Heart right ventricle (tissue), 16 donors: ENCODE results near the gene ROMO1. TPM values are rescaled to one million over a fixed set of nuclear protein-coding genes. Genes with fewer than 3 reads are reported as not detected.
A peak's percentile ranks its signal among the peaks of the same experiment; 100 is the strongest.
"Not testable (repeated sequence)": the region's sequence is repeated elsewhere in the genome, so short reads cannot be mapped to it uniquely, and the experiment has no call there.

ENCODE experiments used
- ATAC-seq, 8 donors: fragments of 200-7000 bp; cut with Tn5 transposase; one replicate each; pipeline ENCODE4 v1.9.1; 2020; ENCODE audit warnings: mild to moderate bottlenecking in 8 of 8, moderate library complexity in 8 of 8, moderate number of reproducible peaks in 1 of 8
- DNase-seq, 2 donors: peaks; one replicate each; pipeline ENCODE4 v3.0.0-alpha.2; 2020
- H3K27ac ChIP-seq, 10 donors: fragments of 200-600 bp; sonication (generic) in 2 of 10; one replicate each; pipeline versions ENCODE4 v1.5.0 to v1.8.0; 2020 to 2022; ENCODE audit warnings: mild to moderate bottlenecking in 3 of 10
- H3K27me3 ChIP-seq, 7 donors: fragments of 200-600 bp; one replicate each; pipeline ENCODE4 v1.8.0; 2021 to 2022; ENCODE audit warnings: mild to moderate bottlenecking in 2 of 7
- H3K36me3 ChIP-seq, 9 donors: fragments of 200-600 bp; sonication (generic) in 1 of 9; one replicate each; pipeline versions ENCODE4 v1.5.0 to v1.8.0; 2020 to 2022; ENCODE audit warnings: mild to moderate bottlenecking in 2 of 9
- H3K4me1 ChIP-seq, 9 donors: fragments of 200-600 bp; sonication (generic) in 1 of 9; one replicate each; pipeline versions ENCODE4 v1.5.0 to v1.8.0; 2020 to 2022; ENCODE audit warnings: mild to moderate bottlenecking in 4 of 9
- H3K4me3 ChIP-seq, 10 donors: fragments of 200-600 bp; sonication (generic) in 2 of 10; one replicate each; pipeline versions ENCODE4 v1.5.0 to v1.8.0; 2020 to 2022; ENCODE audit warnings: mild to moderate bottlenecking in 7 of 10, moderate library complexity in 2 of 10
- H3K9me3 ChIP-seq, 11 donors: fragments of 200-600 bp in 10 of 11; sonication (generic) in 2 of 11; one replicate each; pipeline versions ENCODE4 v1.5.0 to v1.8.0; 2013 to 2022; ENCODE audit warnings: mild to moderate bottlenecking in 2 of 11, control low read depth in 1 of 11, moderate library complexity in 1 of 11
- WGBS, 2 donors: extraction: QIAGEN DNeasy Blood & Tissue Kit; methylation state at CpG; one replicate each; pipeline ENCODE4 v1.1.7; 2013; ENCODE audit warnings: inconsistent platforms in 1 of 2; 5-methylcytosine and 5-hydroxymethylcytosine counted together
- intact Hi-C, 10 donors: fragments of 100-400 bp; cut with DNase I; formaldehyde crosslinking; loops; one replicate each; pipeline versions ENCODE4 v1.11.1 to v1.14.2; 2022
- polyA plus RNA-seq, 2 donors: library from polyadenylated mRNA; stranded (reverse); fragments of 200-250 nt; gene quantifications; one replicate each; pipeline ENCODE4 v1.2.3, GENCODE V29; 2013
- total RNA-seq, 10 donors: library from RNA; stranded (reverse); fragmentation: NEBNext Ultra II Directional in 3 of 10; extraction: Animal tissue kit (Norgen Biotek cat#: 25700) in 3 of 10; gene quantifications; one replicate each; pipeline versions ENCODE4 v1.2.1 to v1.2.4, GENCODE V29; 2021 to 2023
- TF ChIP-seq, protein P1 (sequence below), 9 donors: fragments of 200-600 bp; sonication (generic) in 2 of 9; IDR thresholded peaks; one replicate each; pipeline versions ENCODE4 v1.5.0 to v1.8.0; 2021 to 2022; ENCODE audit warnings: antibody characterized with exemption in 9 of 9, mild to moderate bottlenecking in 5 of 9, moderate library complexity in 1 of 9
- donor health status: Arrhythmogenic right ventricular cardiomyopathy.
- donor health status: ischemic (EF 13 %, LVEDD 7.1; RV severe dilation, severe dysfunction).
- donor health status: healthy with polysubstance abuse.
- donor health status: DM: no; HTN: yes; CAD: no.
- donor health status: DM: no; HTN: no; CAD: no.
- donor health status: ischemic (EF 25% LVEDD 6.9; RV normal size, moderate dysfunction).
- donor health status: ischemic (EF 25% LVEDD 5.7; RV mildly dilated, moderate dysfunction).
- donor health status: healthy.
- donor health status: DM: yes; HTN: yes; CAD: no.
- donor health status: Ischemic cardiomyopathy.
- donor health status: ischemic (EF 35%, LVEDD 5.7; RV mildly dilated, moderate dysfunction).
- donor health status: nonischemic (EF 11% LVEDD 7.7; RV severe dilation, severe dysfunction).
- donor health status: DM: yes; HTN: yes; CAD: no.
- donor health status: PGD.
- donor health status: ischemic (EF 29% LVEDD 5.4; RV normal size, mild dysfunction).
- donor health status: nonischemic (EF 23%, LVEDD 6.1; RV moderate dilation, normal function).

Gene ROMO1
- total and polyA plus RNA-seq, 12 donors, result 128 to 734 (median 161) TPM

DNA sequence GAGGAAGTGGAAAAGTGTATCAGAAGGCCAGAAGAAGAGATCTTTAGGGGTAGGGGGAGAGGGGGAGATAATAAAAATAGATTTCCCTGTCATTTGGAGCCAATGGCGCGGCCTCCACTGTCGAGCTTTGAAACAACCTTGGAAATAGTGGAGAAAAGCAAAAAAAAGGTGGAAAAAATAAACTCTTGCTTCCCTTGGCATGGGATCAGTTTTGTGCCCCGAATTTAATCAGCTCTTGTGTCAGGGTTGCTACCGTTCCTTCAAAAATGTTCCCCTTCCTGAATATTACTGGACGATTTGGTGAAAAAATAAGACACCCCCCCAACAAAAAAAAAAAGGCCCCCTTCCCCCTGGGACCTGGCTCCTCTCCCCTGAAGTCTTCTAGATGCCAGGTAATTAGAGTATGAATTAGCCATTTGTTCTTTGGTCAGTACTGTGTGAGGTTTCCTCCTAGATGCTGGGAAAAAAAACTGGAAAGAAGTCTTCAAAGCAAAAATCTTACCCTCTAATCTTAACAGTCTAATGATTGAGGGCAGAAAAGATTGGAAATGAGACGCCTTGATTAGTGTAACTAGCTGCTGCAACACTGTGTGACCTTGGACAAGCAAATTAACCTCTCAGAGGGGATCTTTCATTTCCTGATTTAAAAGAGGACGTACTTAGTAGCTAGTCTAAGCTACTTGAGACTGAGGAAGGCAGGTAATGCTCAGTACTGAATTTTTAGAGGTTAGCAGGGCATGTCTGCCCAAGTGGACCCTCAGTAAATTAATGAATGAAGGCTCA is 43.7 kb downstream of the ROMO1 start:
- Histone ChIP-seq H3K27me3 (no peaks in the 10 kb centered on the region), H3K4me3 (peak overlapping the region; percentile 41 to 97 (median 74)), H3K9me3 (no peaks in the 10 kb centered on the region), H3K36me3 (peaks cover 0 to 30% (median 19%) of the 10 kb centered on the region in 9 donors), H3K4me1 (peaks cover 3 to 52% (median 39%) of the 10 kb centered on the region in 9 donors), H3K27ac (peak overlapping the region; percentile 86 to 100 (median 97))
- DNase-seq (no peak), ATAC-seq (no peak)
- 2 to 3% methylated on average over 8 of the region's 8 CpGs for WGBS, 2 donors
- intact Hi-C loops, result loop anchor here in 7 of 10 donors (1.0 to 5.0 kb wide), 9 partner anchors 26 to 142 kb away; partner anchors contain the start of gene PHF20 (in 1 of the 7)
- TF ChIP-seq, protein P1, sequence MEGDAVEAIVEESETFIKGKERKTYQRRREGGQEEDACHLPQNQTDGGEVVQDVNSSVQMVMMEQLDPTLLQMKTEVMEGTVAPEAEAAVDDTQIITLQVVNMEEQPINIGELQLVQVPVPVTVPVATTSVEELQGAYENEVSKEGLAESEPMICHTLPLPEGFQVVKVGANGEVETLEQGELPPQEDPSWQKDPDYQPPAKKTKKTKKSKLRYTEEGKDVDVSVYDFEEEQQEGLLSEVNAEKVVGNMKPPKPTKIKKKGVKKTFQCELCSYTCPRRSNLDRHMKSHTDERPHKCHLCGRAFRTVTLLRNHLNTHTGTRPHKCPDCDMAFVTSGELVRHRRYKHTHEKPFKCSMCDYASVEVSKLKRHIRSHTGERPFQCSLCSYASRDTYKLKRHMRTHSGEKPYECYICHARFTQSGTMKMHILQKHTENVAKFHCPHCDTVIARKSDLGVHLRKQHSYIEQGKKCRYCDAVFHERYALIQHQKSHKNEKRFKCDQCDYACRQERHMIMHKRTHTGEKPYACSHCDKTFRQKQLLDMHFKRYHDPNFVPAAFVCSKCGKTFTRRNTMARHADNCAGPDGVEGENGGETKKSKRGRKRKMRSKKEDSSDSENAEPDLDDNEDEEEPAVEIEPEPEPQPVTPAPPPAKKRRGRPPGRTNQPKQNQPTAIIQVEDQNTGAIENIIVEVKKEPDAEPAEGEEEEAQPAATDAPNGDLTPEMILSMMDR (IDR thresholded peaks at IDR 0.05), result no peak

DNA sequence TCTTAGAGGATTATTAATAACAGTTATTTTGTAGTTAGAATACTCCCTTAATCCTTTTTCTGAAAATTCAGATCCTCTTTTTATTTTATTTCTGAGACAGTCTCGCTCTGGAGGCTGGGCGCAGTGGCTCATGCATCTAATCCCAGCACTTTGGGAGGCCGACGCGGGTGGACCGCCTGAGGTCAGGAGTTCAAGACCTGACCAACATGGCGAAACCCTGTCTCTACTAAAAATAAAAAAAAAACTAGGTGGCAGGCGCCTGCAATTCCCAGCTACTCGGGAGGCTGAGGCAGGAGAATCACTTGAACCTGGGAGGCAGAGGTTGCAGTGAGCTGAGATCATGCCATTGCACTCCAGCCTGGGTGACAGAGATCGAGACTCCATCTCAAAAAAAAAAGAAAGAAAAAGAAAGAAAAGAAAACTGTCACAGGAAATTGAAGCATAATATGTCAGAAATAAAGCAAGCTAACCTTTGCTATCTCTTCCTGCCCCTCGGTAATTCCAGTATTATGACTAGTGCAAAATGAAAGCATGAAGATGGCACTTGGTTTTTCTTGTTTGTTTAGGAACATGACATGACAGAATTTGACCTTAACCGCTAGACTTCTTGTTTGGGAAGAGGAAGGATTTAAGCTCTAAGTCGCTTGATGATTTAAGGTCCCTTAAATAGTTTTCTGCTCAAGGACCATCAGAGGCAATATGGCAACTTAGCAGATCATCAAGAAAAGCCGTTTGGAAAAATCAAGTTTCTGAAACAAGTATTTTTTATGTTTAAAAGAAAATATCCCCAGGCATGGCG is 44.7 kb downstream of the ROMO1 start:
- TF ChIP-seq, protein P1 (IDR thresholded peaks at IDR 0.05), result no peak
- intact Hi-C loops, result loop anchor here in 6 of 10 donors (2.0 to 5.0 kb wide), 7 partner anchors 25 to 141 kb away; partner anchors contain the start of gene PHF20 (in 1 of the 6)
- DNase-seq, result no peak
- peaks cover 0 to 20% (median 10%) of the 10 kb centered on the region in 9 donors for H3K36me3 ChIP-seq
- H3K4me3 ChIP-seq, result peak overlapping the region in 5 of 10 donors; percentile 6 to 89 (median 83)
- H3K9me3 ChIP-seq, result no peaks in the 10 kb centered on the region
- H3K4me1 ChIP-seq, result peaks cover 3 to 42% (median 29%) of the 10 kb centered on the region in 9 donors
- no peak for ATAC-seq
- WGBS, 2 donors, result 75 to 79% methylated on average over 15 of the region's 15 CpGs
- H3K27ac ChIP-seq, result peak overlapping the region; percentile 86 to 100 (median 97)
- no peaks in the 10 kb centered on the region for H3K27me3 ChIP-seq

DNA sequence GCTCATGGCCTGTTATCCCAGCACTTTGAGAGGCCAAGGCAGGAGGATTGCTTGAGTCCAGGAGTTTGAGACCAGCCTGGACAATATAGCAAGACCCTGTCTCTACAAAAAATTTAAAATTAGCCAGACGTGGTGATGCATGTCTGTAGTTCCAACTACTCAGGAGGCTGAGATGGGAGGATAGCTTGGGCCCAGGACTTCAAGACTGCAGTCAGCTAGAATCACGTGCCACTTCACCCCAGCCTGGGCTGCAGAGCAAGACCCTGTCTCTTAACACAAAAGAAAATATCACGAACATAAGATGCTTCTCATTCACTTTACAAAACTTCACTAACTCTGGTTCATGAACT is 45.3 kb downstream of the ROMO1 start:
- 95 to 99% methylated on average over 3 of the region's 3 CpGs for WGBS, 2 donors
- intact Hi-C loops, result loop anchor here in 3 of 10 donors (5.0 kb wide), 3 partner anchors 33 to 138 kb away; no protein-coding TSS in a partner anchor
- Histone ChIP-seq H3K27ac (peak overlapping the region in 7 of 10 donors; percentile 97 to 100 (median 99)), H3K4me3 (peak overlapping the region in 2 of 10 donors; percentile 83 to 89), H3K4me1 (peaks cover under 1 to 36% (median 24%) of the 10 kb centered on the region in 9 donors), H3K36me3 (peaks cover 0 to 14% (median 5%) of the 10 kb centered on the region in 9 donors)
- H3K27me3 ChIP-seq, H3K9me3 ChIP-seq, ATAC-seq, DNase-seq: not testable (repeated sequence)

Other genes starting within 250 kb of the ROMO1 start
- 10 to 100 TPM in 9 of 10 donors, 1 to 10 TPM in 1; 9.6 to 18.8 (median 13.8) TPM for gene CEP250, start 243.8 kb upstream of the ROMO1 start, total RNA-seq
- gene CEP250, start 243.8 kb upstream of the ROMO1 start, polyA plus RNA-seq, result 10 to 100 TPM in 1 of 2 donors, 1 to 10 TPM in 1; 4.8 to 15.4 TPM
- gene C20orf173, start 169.8 kb upstream of the ROMO1 start, total RNA-seq, result not detected
- gene C20orf173, start 169.8 kb upstream of the ROMO1 start, polyA plus RNA-seq, result not detected
- 100 to 1,000 TPM in 6 of 10 donors, 10 to 100 TPM in 4; 40.9 to 143 (median 102) TPM for gene ERGIC3, start 157.3 kb upstream of the ROMO1 start, total RNA-seq
- gene ERGIC3, start 157.3 kb upstream of the ROMO1 start, polyA plus RNA-seq, result 100 to 1,000 TPM; 101 to 129 TPM
- gene SPAG4, start 83.6 kb upstream of the ROMO1 start, total RNA-seq, result 10 to 100 TPM in 1 of 10 donors, 1 to 10 TPM in 9; 2.7 to 11.7 (median 4.1) TPM
- gene SPAG4, start 83.6 kb upstream of the ROMO1 start, polyA plus RNA-seq, result 1 to 10 TPM; 4.4 to 8.7 TPM
- 10 to 100 TPM; 25.8 to 83.2 (median 53.7) TPM for gene CPNE1, start 34.5 kb upstream of the ROMO1 start, total RNA-seq
- 100 to 1,000 TPM in 1 of 2 donors, 10 to 100 TPM in 1; 49.5 to 114 TPM for gene CPNE1, start 34.5 kb upstream of the ROMO1 start, polyA plus RNA-seq
- gene RBM12, start 34.5 kb upstream of the ROMO1 start, total RNA-seq, result 10 to 100 TPM; 44.6 to 63.0 (median 52.2) TPM
- 1 to 10 TPM; 6.0 to 10.0 TPM for gene RBM12, start 34.5 kb upstream of the ROMO1 start, polyA plus RNA-seq
- 10 to 100 TPM; 41.8 to 69.0 (median 59.3) TPM for gene NFS1, start 53 bp upstream of the ROMO1 start, total RNA-seq
- 10 to 100 TPM; 29.5 to 49.7 TPM for gene NFS1, start 53 bp upstream of the ROMO1 start, polyA plus RNA-seq
- gene RBM39, start 42.9 kb downstream of the ROMO1 start, total RNA-seq, result 100 to 1,000 TPM; 110 to 170 (median 124) TPM
- gene RBM39, start 42.9 kb downstream of the ROMO1 start, polyA plus RNA-seq, result 100 to 1,000 TPM in 1 of 2 donors, 10 to 100 TPM in 1; 98.8 to 412 TPM
- gene PHF20, start 72.6 kb downstream of the ROMO1 start, total RNA-seq, result 10 to 100 TPM; 31.9 to 44.7 (median 37.8) TPM
- 10 to 100 TPM; 23.4 to 34.1 TPM for gene PHF20, start 72.6 kb downstream of the ROMO1 start, polyA plus RNA-seq